ENCODE results near the gene TMCC1.

TMCC1 gene

DNA sequence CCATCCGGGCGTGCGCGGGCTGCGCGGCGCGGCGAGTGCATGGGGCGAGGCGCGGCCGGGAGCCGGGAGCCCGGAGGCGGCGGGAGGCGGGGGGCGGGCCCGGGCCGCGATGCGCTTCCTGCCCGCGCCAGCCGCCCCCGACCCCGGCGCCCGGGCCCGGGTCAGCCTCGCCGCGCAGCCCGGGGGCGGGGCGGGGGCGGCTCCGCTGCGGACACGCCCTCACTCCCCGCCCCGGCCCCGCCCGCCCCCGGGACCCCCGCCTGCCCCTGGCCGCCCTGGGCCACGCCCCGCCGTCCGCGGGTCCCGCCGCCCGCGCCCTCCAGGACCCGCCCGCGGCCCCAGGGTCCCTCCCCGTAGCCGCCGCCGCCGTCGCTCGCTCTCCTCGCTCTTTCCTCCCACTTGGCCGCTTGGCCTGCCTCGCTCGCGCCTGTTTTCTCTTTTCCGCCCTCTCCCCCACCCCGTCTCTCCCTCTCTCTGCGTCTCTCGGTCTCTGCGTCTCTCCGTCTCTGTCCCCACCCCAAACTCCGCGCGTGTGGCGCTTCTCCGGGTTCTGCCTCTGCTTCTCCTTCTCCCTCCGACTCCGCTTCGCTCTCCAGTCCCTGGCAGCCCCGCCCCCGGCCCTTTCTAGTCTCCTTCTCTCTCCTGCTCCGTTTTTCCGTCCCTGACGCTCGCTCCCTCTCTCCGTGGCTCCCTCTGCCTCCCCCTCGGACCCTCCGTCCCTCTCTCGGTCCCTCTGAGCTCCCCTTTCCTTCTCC is 286.7 kb downstream of the TMCC1 start, which contains the start of gene PLXND1:
Gene PLXND1 (minus strand): TSS at position 41 of the 755 bp plus-strand sequence. CDS start 37 bp downstream, at position 4.
- FAIRE-seq: no peak

- no peak for FAIRE-seq
Observed at GRCh38 chr3:129605922-129606635, 287.4 kb downstream of the TMCC1 start.

- no peak for FAIRE-seq
Observed at GRCh38 chr3:129605203-129605921, 288.1 kb downstream of the TMCC1 start.

DNA sequence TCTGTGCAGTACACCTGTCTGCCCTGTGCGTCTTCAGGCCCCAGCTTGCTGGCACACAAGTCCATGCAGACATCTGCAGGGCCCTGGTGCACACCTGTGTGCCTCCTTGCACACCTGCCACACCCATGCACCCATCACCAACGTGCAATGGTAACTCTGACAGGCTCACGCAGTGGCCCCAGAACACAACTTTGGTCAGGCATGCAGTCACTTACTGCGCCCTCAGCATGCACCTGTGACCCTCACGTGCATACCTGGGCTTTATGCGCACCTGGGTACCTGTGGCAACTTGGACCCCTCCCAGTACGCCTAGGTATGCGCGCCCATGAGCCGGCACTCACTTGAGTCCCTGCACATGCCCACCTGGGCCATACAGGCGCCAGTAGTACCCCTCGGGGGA is 288.7 kb downstream of the TMCC1 start:
- no peak for FAIRE-seq

DNA sequence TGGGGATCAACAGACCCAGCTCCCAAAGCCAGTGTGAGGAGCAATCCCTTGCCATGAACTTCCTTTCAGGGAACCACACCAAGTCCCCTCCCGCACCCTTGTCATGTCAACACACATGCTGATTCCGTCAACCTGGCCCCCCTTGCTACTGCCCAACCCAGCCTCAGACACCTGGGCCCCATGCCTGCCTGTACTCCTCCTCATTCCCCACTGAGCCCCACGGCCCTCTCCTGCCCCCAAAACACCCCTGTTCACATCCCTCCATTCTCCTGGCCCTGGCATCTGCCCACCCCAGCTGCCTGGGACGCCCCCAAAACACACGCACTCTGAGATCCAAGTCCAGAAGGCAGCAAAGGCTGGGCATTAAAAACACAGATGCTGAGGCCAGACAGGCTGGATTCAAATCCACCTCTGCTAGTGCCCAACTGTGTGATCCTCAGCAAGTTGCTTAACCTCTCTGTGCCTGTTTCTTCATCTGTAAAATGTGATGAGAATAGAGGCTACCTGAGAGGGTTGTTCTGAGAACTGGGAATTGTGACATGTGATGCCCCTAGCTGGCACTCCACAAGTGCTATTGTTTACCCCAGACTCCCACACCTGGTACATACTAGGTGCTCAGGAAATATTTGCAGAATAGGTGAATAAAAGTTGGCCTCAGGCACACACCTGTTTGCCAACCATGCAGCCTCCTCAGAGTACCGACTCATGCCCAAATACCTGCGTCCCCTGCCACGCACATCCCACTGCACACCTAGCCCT is 289.3 kb downstream of the TMCC1 start:
- FAIRE-seq: no peak

DNA sequence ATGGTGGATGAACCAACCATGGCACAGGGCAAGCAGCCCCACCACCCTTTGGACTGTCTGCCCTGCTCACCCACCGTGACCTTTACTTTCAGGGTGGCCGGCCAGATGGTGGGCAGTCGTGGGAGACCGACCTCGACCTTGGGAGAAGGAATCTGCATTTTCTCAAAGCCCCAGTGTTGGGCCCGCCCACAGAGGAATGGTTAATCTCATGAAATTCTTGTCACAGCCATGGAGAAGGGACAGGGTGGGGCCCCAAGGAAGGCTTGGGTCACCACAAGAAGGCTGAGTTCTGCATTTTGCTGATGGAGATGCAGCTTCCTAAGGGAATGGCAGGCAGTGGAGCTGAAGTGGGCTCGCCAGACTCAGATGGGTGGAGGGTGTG is 290.0 kb downstream of the TMCC1 start:
- FAIRE-seq: no peak

GRCh38 chr3:129602730-129603560 is 290.6 kb downstream of the TMCC1 start:
- FAIRE-seq: no peak

- no peak for FAIRE-seq
Observed at GRCh38 chr3:129602309-129602708, 291.2 kb downstream of the TMCC1 start.

GRCh38 chr3:129601713-129602112 is 291.8 kb downstream of the TMCC1 start:
- no peak for FAIRE-seq

DNA sequence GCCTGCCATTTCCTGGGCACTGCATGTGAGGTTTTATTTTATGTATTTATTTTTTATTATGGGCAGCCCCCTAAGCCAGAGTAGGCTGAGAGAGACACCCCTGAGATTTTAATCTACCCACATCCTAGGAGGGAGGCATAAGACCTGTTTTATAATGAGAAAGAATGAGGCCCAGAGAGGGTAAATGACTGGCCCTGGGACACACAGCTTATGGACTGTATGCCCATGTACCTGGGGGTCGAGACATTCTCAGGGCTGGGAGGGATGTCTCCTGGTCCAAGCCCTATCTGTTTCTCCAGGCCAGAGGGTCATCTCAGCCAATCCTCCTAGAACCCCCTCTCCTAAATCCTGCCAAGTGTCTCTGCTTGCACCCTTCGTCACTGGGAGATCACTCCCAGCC is 293.2 kb downstream of the TMCC1 start:
- FAIRE-seq: no peak

DNA sequence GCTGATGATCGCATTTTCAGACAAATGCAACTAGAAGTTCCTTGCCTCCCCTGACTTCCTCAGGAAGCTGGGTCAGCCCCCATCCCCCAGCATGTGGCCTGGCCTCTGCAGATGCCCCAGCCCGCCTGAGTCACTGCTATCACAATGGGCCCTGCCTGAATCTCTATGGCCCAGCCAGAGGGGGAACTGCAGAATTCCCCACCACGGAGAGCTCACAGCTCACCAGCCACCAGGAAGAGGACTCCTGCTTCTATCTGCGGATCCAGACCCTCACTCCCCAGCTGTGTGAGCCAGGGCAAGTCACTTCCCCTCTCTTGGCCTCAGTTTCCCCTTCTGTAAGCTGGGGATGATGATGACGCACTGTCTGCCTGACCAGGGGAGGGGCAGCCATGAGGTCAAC is 293.9 kb downstream of the TMCC1 start:
- FAIRE-seq: no peak

GRCh38 chr3:129599073-129599472 is 294.4 kb downstream of the TMCC1 start:
- FAIRE-seq: no peak

GRCh38 chr3:129598484-129598883 is 295.0 kb downstream of the TMCC1 start:
- no peak for FAIRE-seq

DNA sequence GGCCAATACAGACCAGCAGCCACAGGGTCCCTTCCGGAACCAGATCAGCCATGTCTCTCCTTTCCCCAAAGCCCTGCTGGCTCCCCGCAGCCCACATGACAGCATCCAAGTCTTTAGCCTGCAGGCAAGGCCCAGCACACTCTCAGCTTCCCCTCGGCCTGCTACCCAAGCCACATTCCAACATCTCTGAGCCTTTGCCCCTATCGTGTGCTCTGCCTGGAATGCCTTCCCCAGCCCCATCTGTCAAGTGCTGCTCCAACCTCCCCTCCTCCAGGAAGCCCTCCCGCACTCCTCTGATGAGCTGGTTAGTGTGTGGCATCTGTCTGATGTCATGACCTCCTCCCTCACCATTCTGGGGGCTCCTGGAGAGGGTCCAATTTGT is 295.5 kb downstream of the TMCC1 start:
- FAIRE-seq: no peak

Measured in endometrium (tissue), 2 donors.